ENCODE results near the gene SSBP2.

SSBP2 gene

DNA sequence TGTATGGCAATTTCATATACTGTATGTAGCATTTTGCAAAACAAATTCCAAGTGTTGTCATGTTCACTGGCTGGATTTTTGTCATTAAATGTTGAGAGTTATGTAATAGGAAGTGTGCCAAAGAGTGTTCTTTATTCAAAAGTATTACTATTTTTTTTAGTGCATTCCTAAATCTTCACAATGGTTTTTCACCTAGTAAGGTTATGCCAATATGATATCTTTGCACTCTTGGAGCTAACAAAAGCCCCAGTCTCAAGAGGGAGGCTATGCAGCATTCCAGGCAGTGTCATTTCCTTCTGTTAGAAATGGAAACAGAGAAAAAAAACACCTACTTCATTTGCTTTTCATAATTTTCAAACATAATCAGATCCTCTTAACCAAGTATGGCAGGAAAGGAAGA, 5.1 kb upstream of the SSBP2 start:
- peaks cover 7% of the 10 kb centered on the region for H3K4me1 Mint-ChIP-seq
- H3K27ac Mint-ChIP-seq, result no peak overlapping the region
- H3K27me3 Mint-ChIP-seq, result peaks cover 8% of the 10 kb centered on the region
- DNase-seq (no peak), ATAC-seq (no peak)
- H3K4me3 Mint-ChIP-seq, result no peak overlapping the region
- H3K9me3 Mint-ChIP-seq, result no peaks in the 10 kb centered on the region

DNA sequence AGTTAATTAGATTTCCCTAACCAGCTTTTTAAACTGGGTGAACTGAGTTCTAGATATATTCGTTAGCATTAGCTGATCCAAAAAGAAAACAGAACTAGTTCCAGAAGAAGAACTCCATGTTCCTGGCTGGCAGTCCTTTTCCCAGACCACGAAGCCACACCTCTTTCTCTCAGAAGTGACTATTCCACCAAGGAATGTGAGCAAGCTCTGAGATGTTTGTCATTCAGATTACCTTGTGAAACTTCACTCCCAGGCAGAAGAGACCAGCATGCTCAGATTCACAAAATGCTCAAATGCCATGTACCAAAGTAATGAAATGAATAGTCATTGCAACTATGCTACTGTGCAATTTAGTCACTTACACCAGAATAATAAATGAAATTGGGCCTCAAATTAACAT, 4.4 kb upstream of the SSBP2 start:
- Mint-ChIP-seq H3K27me3 (peaks cover 8% of the 10 kb centered on the region), H3K4me3 (no peak overlapping the region), H3K9me3 (no peaks in the 10 kb centered on the region), H3K27ac (no peak overlapping the region), H3K4me1 (peaks cover 7% of the 10 kb centered on the region)
- ATAC-seq (no peak), DNase-seq (no peak)

DNA sequence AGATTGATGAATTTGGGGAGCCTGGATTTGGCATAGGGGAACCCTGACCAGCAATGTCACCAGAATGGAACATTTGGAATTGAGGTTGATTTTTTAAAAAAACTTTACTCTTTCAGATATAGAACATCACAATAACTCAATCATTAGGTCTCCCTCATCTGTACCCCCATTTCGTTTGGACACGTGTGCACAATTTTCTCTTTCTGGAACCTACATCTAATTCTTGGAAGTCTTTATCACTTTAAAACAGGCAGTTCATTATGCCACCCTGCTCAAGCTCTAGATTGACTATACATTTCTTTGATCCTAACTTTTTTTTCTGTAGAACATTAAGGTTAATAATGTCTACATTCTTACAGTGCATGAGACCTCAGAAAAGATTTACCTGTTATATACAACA, 3.7 kb upstream of the SSBP2 start:
- Mint-ChIP-seq H3K4me1 (peaks cover 4% of the 10 kb centered on the region), H3K4me3 (no peak overlapping the region), H3K27me3 (peaks cover 8% of the 10 kb centered on the region), H3K27ac (no peak overlapping the region), H3K9me3 (no peaks in the 10 kb centered on the region)
- no peak for ATAC-seq
- no peak for DNase-seq

DNA sequence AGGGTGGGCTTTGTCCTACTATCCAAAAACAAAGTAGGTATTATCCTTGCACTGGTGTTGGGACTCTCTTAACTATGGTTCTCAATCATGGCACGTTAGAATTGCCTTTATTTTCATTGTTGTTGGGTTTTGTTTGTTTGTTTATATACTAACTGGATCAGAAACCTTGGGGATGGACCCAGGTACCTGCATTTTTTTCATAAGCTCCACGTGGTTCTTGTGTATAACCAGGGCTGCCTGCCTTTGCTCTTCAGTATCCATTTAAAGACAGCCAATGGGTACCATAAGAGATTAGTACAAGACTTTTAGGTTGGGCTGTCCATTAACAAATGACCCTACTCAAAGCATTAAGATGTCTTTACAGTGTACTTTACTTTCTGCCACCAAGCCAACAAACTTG, 2.5 kb upstream of the SSBP2 start:
- peaks cover 8% of the 10 kb centered on the region for H3K27me3 Mint-ChIP-seq
- no peak overlapping the region for H3K4me3 Mint-ChIP-seq
- H3K27ac Mint-ChIP-seq, result no peak overlapping the region

DNA sequence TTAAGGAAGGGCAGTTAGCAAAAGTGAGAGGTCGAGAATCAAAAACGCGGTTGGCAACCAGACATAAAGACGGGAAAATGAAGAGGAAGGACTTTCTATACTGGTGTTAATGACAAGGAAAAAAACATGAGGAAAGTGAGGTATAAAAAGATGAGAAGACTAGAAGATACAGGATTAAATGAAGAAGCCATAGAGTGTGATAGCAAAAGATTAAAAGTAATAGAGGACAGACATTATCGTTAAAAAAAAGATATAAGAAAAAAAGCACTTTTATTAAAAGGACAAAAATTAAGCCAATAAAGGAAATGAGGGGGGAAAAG, 1.7 kb upstream of the SSBP2 start:
- DNase-seq (no peak), ATAC-seq (no peak)
- Mint-ChIP-seq H3K9me3 (no peaks in the 10 kb centered on the region), H3K27me3 (peaks cover 8% of the 10 kb centered on the region), H3K4me3 (no peak overlapping the region), H3K27ac (no peak overlapping the region), H3K4me1 (peaks cover 18% of the 10 kb centered on the region)

More for the DNA sequence above, 2.5 kb upstream of the SSBP2 start:
- no peak for DNase-seq
- no peak for ATAC-seq
- Mint-ChIP-seq H3K9me3 (no peaks in the 10 kb centered on the region), H3K4me1 (peaks cover 13% of the 10 kb centered on the region)

DNA sequence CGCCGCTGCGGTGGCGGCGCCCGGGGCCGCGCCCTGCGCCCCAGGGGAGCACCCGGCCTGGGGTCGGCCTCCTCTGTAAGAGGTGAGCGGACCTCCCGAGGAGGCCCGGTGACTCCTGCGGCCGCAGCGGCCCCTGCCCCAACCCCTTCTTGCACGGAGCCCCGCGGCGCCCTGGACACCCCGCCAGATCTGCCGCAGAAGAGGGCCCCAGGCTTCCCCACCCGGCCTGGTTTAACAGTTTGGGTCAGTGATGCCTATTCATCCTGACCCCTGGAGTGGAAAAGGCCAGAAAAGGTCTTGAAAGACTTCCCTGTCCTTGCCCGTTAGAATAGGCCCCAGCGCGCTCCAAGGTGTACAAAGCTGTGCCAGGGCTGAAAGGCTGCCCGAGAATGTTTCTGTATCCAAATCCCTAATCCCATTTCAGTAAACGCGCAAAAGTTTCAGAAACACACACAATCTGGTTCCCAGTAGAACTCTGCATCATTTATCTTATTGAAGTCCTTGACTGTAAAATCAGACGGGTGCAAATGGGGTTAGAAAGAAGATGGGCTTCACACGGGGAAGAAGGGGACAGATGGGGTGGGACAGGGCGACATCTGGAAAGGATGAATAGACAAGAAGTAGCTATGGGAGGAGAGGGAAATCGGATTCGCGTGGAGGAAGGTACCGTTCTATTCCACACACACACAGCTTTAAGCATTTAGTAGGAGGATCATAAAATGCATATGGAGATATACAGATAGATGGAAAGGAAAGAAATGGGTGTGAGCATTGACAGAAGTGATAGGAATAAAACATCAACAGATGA, 1.1 kb upstream of the SSBP2 start:
- no peak for DNase-seq
- Mint-ChIP-seq H3K27me3 (peaks cover 8% of the 10 kb centered on the region), H3K9me3 (no peaks in the 10 kb centered on the region), H3K4me1 (peaks cover 18% of the 10 kb centered on the region), H3K27ac (peak overlapping the region; percentile 81 to 86), H3K4me3 (peak overlapping the region; percentile 88 to 93)
- ATAC-seq, result no peak

DNA sequence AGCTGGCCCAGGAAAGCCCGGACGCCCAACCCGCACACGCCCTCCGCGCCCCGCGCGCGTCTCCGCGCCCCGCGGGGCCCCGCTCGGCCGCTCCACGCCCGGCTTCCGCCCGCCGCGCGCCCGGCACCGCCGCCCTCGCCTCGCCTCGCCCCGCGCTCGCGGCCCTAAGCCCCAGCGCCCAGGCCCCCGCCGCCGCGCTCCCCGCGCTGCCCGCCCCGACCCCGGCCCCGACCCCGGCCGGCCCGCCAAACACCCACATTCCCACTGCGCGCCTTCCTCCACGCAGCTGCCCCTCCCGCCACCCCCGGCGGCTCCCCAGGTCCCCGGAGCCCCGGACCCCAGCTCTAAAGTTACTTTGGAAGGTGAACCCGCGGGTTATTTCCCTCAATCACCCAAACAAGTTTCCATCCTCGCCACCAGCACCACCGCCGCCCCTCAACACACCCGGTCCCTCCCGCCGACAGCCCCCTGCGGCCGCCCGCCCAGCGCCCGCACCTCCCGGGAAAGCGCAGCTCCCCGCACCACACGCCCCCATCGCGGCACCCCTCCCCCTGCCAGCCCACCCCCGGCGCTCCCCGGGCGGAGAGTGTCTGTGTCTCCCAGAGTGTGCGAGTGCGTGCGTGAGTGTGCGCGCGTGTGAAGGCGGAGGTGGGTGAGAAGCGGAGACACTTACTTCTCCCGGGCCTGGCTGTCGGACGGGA, 439 bp downstream of the SSBP2 start:
- ATAC-seq (peak; percentile 41), DNase-seq (peak; percentile 25 to 33)
- H3K4me1 Mint-ChIP-seq, result peaks cover 27% of the 10 kb centered on the region
- H3K9me3 Mint-ChIP-seq, result no peaks in the 10 kb centered on the region
- H3K4me3 Mint-ChIP-seq, result peak overlapping the region; percentile 88 to 93
- peaks cover 8% of the 10 kb centered on the region for H3K27me3 Mint-ChIP-seq
- H3K27ac Mint-ChIP-seq, result peak overlapping the region; percentile 90 to 93

DNA sequence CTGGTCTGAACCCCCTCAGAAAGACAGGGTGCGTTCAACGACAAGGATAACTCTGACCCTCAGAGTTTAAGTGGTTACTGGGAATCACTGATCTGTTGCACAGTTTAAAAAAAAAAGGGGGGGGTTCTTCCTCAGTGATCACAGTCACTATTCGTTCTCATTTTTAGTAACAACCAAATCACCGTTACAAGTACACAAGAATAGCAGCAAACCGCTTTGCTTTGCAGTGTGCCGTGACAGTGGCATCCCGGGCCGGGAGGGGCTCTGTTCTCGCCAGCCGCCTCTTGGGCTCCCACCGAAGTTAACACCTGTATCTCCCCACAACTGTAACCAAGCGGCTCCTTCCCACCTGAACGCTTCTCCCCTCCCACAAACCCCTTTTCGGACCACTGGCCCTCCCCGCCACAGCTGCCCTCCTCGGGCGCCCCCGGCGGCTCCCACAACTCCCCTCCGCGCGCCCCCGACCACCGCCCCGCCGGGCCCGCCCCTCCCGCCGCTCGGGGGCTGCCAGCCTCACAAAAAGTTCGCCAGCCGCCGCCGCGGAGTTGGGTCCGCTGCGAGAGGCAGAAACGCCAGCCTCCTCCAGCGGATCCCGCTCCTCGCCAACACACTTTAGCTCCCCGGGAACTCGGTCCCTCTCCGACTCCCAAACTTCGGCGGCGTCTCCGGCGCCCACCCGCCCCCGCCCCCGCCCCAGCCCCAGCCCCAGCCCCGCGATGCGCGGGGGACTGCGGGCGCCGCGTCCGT, 1.2 kb downstream of the SSBP2 start:
- Mint-ChIP-seq H3K4me3 (peak overlapping the region; percentile 90 to 91), H3K4me1 (peaks cover 27% of the 10 kb centered on the region), H3K27me3 (peaks cover 8% of the 10 kb centered on the region), H3K27ac (peak overlapping the region; percentile 90 to 92), H3K9me3 (no peaks in the 10 kb centered on the region)
- DNase-seq (peak; percentile 55), ATAC-seq (peak; percentile 25)

DNA sequence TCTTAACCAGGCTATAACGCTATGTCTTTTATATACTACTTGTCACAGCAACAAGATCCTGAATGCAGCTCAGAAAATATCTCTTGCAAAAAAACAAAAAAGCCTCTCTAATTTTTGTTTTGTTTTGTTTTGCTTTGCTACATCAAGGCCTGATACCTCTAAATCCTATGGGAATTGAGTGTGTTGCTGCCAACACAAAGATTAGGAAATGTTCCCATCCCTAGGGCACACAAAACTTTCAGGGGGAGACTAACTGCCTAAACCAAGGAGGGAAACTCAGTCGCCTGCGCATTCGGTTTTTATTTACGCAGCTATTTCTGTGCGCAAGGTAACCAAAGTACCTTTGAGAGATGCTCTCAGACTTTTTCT, 1.7 kb downstream of the SSBP2 start:
- no peak for DNase-seq
- Mint-ChIP-seq H3K4me3 (peak overlapping the region; percentile 90 to 91), H3K9me3 (no peaks in the 10 kb centered on the region), H3K27me3 (peaks cover 8% of the 10 kb centered on the region), H3K4me1 (peaks cover 27% of the 10 kb centered on the region), H3K27ac (peak overlapping the region in 1 of 2 donors; percentile 69)
- ATAC-seq, result no peak

DNA sequence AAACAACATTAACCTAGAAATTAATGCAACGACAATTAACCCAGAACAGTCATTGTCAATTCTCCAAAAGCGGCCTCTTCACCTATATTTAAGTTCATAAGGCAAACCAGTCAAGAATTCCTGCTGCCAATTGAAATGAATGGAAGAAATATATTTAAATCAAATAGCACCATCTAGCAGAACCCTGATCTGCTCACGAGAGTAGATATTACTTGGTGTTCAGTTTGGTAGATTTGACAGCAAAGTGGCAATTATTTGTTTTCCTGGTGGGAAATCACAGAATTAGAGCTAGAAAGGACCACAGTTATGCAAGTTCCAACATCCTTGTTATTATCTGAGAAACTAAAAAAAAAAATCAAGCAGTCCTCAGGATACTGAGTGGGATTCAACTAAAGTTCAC, 2.3 kb downstream of the SSBP2 start:
- no peak overlapping the region for H3K27ac Mint-ChIP-seq
- no peak for ATAC-seq
- H3K4me1 Mint-ChIP-seq, result peaks cover 31% of the 10 kb centered on the region
- no peaks in the 10 kb centered on the region for H3K9me3 Mint-ChIP-seq
- DNase-seq, result no peak
- peak overlapping the region; percentile 21 to 90 for H3K4me3 Mint-ChIP-seq
- peaks cover 8% of the 10 kb centered on the region for H3K27me3 Mint-ChIP-seq

DNA sequence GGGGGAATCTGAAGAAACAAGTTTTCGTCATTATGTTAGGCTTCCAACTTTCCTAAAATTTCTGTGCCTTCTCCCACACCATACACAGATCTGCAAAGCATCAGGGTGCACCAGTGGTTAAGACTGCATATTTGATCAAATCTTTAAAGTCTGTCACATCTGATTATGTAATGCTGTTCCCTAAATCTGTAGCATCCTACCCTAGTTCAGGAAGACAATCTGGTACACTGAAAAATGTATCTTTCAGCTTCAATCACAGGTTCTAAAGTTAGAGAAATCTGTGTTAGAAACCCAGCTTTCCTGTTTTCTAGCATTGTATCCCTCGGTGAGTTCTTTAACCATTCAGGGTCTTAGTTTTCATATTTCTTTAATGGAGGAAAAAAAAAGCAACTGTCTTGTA, 3.9 kb downstream of the SSBP2 start:
- no peak for ATAC-seq
- H3K4me3 Mint-ChIP-seq, result no peak overlapping the region
- H3K9me3 Mint-ChIP-seq, result no peaks in the 10 kb centered on the region
- H3K27me3 Mint-ChIP-seq, result no peaks in the 10 kb centered on the region
- no peak for DNase-seq
- H3K27ac Mint-ChIP-seq, result no peak overlapping the region
- peaks cover 35% of the 10 kb centered on the region for H3K4me1 Mint-ChIP-seq

DNA sequence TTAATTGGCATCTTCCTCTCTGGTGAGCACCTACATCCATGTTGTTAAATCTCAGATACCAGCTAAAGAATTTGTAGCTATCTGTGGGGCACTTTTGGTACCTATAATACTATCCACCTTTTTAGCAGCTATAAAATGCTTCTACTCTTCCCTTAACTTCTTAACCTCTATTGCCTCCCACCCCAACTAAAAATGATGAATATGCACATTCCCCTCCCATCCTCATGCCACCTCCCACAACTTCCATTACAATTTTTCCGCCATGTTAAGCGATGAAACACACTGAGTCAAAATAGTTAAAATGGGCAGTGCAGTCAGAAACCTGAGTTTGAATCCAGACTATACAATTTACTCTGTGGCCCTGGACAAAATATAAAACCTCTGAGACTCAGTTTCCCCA, 10.1 kb downstream of the SSBP2 start:
- H3K9me3 Mint-ChIP-seq, result no peaks in the 10 kb centered on the region
- H3K27ac Mint-ChIP-seq, result no peak overlapping the region
- H3K27me3 Mint-ChIP-seq, result no peaks in the 10 kb centered on the region
- ATAC-seq (no peak), DNase-seq (no peak)
- no peak overlapping the region for H3K4me3 Mint-ChIP-seq
- peaks cover 14% of the 10 kb centered on the region for H3K4me1 Mint-ChIP-seq

DNA sequence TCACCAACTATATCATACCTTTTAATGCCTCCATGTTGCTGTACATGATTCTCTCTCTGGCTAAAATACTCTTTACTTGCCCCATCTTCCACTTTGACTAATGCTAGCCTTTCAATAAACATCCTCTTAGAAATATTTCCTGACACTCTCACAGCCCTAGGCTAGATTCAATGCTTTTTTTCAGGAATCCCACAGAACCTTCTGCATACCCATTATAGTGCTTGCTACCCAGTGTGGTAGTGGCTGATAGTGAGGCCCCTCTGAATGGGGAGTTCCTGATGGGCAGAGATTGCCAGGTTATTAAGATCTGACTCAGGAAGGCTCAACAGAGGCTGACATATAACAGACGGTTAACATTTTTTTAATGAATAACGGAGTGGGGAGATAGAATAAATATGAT, 11.6 kb downstream of the SSBP2 start:
- DNase-seq (no peak), ATAC-seq (no peak)
- Mint-ChIP-seq H3K27ac (no peak overlapping the region), H3K4me1 (peaks cover 13% of the 10 kb centered on the region), H3K4me3 (no peak overlapping the region), H3K27me3 (no peaks in the 10 kb centered on the region), H3K9me3 (no peaks in the 10 kb centered on the region)

DNA sequence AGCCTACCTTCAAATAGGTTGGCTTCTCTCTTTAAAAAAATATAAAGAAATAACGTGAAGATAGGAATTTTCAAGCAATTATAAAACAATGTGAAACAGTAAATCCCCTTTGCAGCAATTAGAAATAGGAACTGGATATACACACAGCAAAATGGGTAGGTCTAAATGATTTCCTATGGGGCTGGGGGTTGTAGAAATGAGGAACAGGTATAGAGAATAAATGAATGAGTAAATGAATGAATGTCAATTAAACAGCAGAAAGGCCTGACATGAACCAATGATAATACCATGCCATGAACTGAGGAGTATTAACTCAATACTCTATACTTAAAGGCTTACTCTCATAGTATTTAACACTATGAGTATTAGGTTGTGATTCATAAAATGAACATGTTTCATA, 21.6 kb downstream of the SSBP2 start:
- no peak overlapping the region for H3K4me3 Mint-ChIP-seq
- peaks cover 24% of the 10 kb centered on the region for H3K4me1 Mint-ChIP-seq
- no peak overlapping the region for H3K27ac Mint-ChIP-seq
- DNase-seq (no peak), ATAC-seq (no peak)
- no peaks in the 10 kb centered on the region for H3K27me3 Mint-ChIP-seq
- H3K9me3 Mint-ChIP-seq, result no peaks in the 10 kb centered on the region

DNA sequence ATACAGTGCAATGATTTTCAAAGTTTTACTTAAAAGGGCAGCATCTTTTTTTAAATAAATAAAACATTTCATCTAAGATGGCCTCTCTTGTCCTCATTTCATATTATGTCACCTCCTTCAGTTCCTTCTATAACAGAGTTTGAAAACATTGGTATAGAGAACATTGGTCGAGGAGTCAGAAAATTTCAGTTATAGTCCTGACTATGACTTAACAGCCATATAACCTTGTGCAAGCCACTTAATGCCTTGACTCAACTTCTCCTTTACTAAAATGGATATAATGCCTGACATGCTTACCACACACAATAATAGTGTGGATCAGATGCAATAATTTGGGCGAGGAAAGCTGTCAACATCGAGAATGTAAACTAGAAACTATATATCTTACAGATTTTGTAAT, 22.6 kb downstream of the SSBP2 start:
- H3K9me3 Mint-ChIP-seq, result no peaks in the 10 kb centered on the region
- no peak for ATAC-seq
- H3K4me1 Mint-ChIP-seq, result peaks cover 28% of the 10 kb centered on the region
- no peaks in the 10 kb centered on the region for H3K27me3 Mint-ChIP-seq
- no peak overlapping the region for H3K27ac Mint-ChIP-seq
- no peak for DNase-seq
- H3K4me3 Mint-ChIP-seq, result no peak overlapping the region

DNA sequence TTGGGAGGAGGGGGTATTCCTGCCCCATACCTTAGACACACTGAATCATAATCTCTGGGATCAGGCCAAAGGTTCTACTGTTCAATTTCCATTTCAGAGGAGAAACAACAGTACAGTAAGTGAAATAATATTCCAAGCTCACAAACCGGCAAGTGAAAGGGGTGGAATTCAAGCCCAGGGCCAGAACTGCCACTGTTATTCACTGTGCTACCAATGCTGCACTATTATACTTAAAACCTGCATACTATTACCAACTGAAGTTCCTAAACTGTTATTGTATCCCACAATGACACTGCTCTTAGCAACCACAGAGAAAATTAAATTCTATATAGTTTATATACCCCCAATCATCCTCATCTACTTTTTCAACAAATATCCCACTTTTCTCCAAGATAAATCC, 24.6 kb downstream of the SSBP2 start:
- no peak for ATAC-seq
- Mint-ChIP-seq H3K27me3 (no peaks in the 10 kb centered on the region), H3K27ac (no peak overlapping the region), H3K9me3 (no peaks in the 10 kb centered on the region), H3K4me1 (peaks cover 32% of the 10 kb centered on the region), H3K4me3 (no peak overlapping the region)
- no peak for DNase-seq
